Smooth muscle cell of the brain vasculature (primary cell): ENCODE results near the gene PRIMA1.

Source experiments
- DNase-seq: peaks from one replicate; pipeline ENCODE4 v3.0.0-alpha.2; 2012; ENCODE audit warnings: low read depth, low spot score

Gene PRIMA1

GRCh38 chr14:93675651-93676050 is 112.6 kb downstream of the PRIMA1 start:
- DNase-seq = no peak

GRCh38 chr14:93674343-93674742 is 113.9 kb downstream of the PRIMA1 start:
- DNase-seq = no peak

GRCh38 chr14:93669632-93670031 is 118.7 kb downstream of the PRIMA1 start:
- no peak for DNase-seq
